ENCODE data around the gene CELA2A.

DNA sequence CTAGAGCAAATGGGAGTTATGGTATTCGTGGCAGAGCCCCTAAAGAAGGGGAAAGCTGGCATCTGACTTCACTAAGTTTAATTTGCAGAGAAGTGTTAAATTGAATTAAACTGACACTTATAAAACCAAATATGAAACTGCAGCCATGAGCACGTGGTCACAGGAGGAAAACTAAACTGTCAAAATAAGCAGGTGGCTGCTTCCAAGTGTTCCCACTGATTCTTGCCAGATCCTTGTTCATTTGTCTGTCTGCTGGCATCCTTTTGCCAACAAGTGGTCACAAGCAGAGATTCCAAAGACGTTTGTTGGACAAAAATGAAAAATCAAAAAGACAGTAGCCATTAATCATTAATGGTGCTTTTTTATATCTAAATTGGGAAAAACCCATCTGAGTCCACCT is 12.8 kb downstream of the CELA2A start:
- TF ChIP-seq NELFE (IDR thresholded peaks at IDR 0.05; ENCODE audit: insufficient read depth, insufficient read length) (no peak), SP1 (CRISPR knock-in tag; IDR thresholded peaks at IDR 0.05) (no peak), SIX5 (IDR thresholded peaks at IDR 0.05; ENCODE audit: borderline replicate concordance in 1 of 2, insufficient read depth in 1 of 2, low read depth in 1 of 2, low read length in 2 of 2) (no peak), U2AF1 (optimal IDR thresholded peaks at IDR 0.05; ENCODE audit: low read depth, low read length) (no peak), CHD1 (IDR thresholded peaks at IDR 0.05; ENCODE audit: low read length) (no peak), SREBF2 (CRISPR knock-in tag; IDR thresholded peaks at IDR 0.05) (no peak), ELF4 (CRISPR knock-in tag; IDR thresholded peaks at IDR 0.05) (no peak), ZSCAN29 (IDR thresholded peaks at IDR 0.05) (no peak)
- TF ChIP-seq, protein P1, sequence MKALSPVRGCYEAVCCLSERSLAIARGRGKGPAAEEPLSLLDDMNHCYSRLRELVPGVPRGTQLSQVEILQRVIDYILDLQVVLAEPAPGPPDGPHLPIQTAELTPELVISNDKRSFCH (CRISPR knock-in tag; IDR thresholded peaks at IDR 0.05) = no peak
- TF ChIP-seq, protein P1 (tag; IDR thresholded peaks at IDR 0.05) = no peak
- TF ChIP-seq, protein P2, sequence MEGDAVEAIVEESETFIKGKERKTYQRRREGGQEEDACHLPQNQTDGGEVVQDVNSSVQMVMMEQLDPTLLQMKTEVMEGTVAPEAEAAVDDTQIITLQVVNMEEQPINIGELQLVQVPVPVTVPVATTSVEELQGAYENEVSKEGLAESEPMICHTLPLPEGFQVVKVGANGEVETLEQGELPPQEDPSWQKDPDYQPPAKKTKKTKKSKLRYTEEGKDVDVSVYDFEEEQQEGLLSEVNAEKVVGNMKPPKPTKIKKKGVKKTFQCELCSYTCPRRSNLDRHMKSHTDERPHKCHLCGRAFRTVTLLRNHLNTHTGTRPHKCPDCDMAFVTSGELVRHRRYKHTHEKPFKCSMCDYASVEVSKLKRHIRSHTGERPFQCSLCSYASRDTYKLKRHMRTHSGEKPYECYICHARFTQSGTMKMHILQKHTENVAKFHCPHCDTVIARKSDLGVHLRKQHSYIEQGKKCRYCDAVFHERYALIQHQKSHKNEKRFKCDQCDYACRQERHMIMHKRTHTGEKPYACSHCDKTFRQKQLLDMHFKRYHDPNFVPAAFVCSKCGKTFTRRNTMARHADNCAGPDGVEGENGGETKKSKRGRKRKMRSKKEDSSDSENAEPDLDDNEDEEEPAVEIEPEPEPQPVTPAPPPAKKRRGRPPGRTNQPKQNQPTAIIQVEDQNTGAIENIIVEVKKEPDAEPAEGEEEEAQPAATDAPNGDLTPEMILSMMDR (IDR thresholded peaks at IDR 0.05 in 2 of 3, conservative IDR thresholded peaks at IDR 0.05 in 1 of 3; ENCODE audit: insufficient read depth in 2 of 3, low read depth in 1 of 3, low read length in 3 of 3) = no peak
- TF ChIP-seq, protein P3, sequence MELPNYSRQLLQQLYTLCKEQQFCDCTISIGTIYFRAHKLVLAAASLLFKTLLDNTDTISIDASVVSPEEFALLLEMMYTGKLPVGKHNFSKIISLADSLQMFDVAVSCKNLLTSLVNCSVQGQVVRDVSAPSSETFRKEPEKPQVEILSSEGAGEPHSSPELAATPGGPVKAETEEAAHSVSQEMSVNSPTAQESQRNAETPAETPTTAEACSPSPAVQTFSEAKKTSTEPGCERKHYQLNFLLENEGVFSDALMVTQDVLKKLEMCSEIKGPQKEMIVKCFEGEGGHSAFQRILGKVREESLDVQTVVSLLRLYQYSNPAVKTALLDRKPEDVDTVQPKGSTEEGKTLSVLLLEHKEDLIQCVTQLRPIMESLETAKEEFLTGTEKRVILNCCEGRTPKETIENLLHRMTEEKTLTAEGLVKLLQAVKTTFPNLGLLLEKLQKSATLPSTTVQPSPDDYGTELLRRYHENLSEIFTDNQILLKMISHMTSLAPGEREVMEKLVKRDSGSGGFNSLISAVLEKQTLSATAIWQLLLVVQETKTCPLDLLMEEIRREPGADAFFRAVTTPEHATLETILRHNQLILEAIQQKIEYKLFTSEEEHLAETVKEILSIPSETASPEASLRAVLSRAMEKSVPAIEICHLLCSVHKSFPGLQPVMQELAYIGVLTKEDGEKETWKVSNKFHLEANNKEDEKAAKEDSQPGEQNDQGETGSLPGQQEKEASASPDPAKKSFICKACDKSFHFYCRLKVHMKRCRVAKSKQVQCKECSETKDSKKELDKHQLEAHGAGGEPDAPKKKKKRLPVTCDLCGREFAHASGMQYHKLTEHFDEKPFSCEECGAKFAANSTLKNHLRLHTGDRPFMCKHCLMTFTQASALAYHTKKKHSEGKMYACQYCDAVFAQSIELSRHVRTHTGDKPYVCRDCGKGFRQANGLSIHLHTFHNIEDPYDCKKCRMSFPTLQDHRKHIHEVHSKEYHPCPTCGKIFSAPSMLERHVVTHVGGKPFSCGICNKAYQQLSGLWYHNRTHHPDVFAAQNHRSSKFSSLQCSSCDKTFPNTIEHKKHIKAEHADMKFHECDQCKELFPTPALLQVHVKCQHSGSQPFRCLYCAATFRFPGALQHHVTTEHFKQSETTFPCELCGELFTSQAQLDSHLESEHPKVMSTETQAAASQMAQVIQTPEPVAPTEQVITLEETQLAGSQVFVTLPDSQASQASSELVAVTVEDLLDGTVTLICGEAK (IDR thresholded peaks at IDR 0.05) = no peak
- TF ChIP-seq, protein P3 (CRISPR knock-in tag; IDR thresholded peaks at IDR 0.05) = no peak
- TF ChIP-seq, protein P4, sequence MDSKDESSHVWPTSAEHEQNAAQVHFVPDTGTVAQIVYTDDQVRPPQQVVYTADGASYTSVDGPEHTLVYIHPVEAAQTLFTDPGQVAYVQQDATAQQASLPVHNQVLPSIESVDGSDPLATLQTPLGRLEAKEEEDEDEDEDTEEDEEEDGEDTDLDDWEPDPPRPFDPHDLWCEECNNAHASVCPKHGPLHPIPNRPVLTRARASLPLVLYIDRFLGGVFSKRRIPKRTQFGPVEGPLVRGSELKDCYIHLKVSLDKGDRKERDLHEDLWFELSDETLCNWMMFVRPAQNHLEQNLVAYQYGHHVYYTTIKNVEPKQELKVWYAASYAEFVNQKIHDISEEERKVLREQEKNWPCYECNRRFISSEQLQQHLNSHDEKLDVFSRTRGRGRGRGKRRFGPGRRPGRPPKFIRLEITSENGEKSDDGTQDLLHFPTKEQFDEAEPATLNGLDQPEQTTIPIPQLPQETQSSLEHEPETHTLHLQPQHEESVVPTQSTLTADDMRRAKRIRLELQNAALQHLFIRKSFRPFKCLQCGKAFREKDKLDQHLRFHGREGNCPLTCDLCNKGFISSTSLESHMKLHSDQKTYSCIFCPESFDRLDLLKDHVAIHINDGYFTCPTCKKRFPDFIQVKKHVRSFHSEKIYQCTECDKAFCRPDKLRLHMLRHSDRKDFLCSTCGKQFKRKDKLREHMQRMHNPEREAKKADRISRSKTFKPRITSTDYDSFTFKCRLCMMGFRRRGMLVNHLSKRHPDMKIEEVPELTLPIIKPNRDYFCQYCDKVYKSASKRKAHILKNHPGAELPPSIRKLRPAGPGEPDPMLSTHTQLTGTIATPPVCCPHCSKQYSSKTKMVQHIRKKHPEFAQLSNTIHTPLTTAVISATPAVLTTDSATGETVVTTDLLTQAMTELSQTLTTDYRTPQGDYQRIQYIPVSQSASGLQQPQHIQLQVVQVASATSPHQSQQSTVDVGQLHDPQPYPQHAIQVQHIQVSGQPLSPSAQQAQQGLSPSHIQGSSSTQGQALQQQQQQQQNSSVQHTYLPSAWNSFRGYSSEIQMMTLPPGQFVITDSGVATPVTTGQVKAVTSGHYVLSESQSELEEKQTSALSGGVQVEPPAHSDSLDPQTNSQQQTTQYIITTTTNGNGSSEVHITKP (IDR thresholded peaks at IDR 0.05; ENCODE audit: partially characterized antibody) = no peak
- TF ChIP-seq, protein P5, sequence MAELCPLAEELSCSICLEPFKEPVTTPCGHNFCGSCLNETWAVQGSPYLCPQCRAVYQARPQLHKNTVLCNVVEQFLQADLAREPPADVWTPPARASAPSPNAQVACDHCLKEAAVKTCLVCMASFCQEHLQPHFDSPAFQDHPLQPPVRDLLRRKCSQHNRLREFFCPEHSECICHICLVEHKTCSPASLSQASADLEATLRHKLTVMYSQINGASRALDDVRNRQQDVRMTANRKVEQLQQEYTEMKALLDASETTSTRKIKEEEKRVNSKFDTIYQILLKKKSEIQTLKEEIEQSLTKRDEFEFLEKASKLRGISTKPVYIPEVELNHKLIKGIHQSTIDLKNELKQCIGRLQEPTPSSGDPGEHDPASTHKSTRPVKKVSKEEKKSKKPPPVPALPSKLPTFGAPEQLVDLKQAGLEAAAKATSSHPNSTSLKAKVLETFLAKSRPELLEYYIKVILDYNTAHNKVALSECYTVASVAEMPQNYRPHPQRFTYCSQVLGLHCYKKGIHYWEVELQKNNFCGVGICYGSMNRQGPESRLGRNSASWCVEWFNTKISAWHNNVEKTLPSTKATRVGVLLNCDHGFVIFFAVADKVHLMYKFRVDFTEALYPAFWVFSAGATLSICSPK (IDR thresholded peaks at IDR 0.05; ENCODE audit: borderline replicate concordance) = no peak

Measured in K562 (cell line).